H1 (cell line): ENCODE data around the gene APOBEC3C. TPM values are rescaled to one million over a fixed set of nuclear protein-coding genes. Genes with fewer than 3 reads are reported as not detected.

Experiments
- CTCF ChIA-PET: fragments of 300-600 bp; sonication (Branson Sonifier 250); formaldehyde crosslinking; loops from one replicate; lab custom pipeline; 2021; ENCODE audit not compliant: partially characterized antibody; lab: Charles Lee
- POLR2A ChIA-PET: fragments of 300-600 bp; sonication (Branson Sonifier 250); formaldehyde crosslinking; loops from one replicate; lab custom pipeline; 2021; ENCODE audit warnings: inconsistent platforms; ENCODE audit not compliant: partially characterized antibody; lab: Charles Lee
- DNase-seq, 2 experiments: peaks; one replicate each; pipeline versions ENCODE4 v3.0.0 to v3.0.0-alpha.2; 2010 to 2022; ENCODE audit warnings: low spot score in 2 of 2, low read depth in 1 of 2, mixed read lengths in 1 of 2
- FAIRE-seq: peaks from 2 replicates; lab custom pipeline; 2011; peaks lifted over from hg19 to GRCh38; lab: Jason Lieb, UNC
- H2AFZ ChIP-seq: 2 replicates; pipeline ENCODE4 v1.8.1; 2012; ENCODE audit warnings: low read length, inconsistent platforms
- H2AK5ac ChIP-seq: 2 replicates; pipeline ENCODE4 v1.6.1; 2013; ENCODE audit warnings: low read depth, low read length
- H2BK120ac ChIP-seq: replicated peaks from 2 replicates; pipeline ENCODE3; 2013; ENCODE audit warnings: low read depth, low read length, inconsistent platforms
- H2BK12ac ChIP-seq: 2 replicates; pipeline ENCODE4 v1.6.1; 2013; ENCODE audit warnings: low read depth, low read length
- H2BK15ac ChIP-seq: 2 replicates; pipeline ENCODE4 v1.6.1; 2013; ENCODE audit warnings: low read length
- H2BK20ac ChIP-seq: 2 replicates; pipeline ENCODE4 v1.6.1; 2013; ENCODE audit warnings: low read length
- H2BK5ac ChIP-seq: 2 replicates; pipeline ENCODE4 v1.6.1; 2013; ENCODE audit warnings: low read depth, low read length
- H3K14ac ChIP-seq: 2 replicates; pipeline ENCODE4 v1.6.1; 2013; ENCODE audit warnings: inconsistent platforms; ENCODE audit not compliant: insufficient read length
- H3K18ac ChIP-seq: 2 replicates; pipeline ENCODE4 v1.6.1; 2013; ENCODE audit warnings: low read length; ENCODE audit errors: extremely low read depth
- H3K23ac ChIP-seq: 2 replicates; pipeline ENCODE4 v1.6.1; 2013; ENCODE audit warnings: inconsistent platforms; ENCODE audit not compliant: insufficient read length
- H3K23me2 ChIP-seq: 2 replicates; pipeline ENCODE4 v1.6.1; 2013; ENCODE audit warnings: low read depth, low read length
- H3K27ac ChIP-seq: 2 replicates; pipeline ENCODE4 v1.6.1; 2011; ENCODE audit warnings: low read depth, low read length, inconsistent platforms
- H3K27me3 ChIP-seq, 4 experiments: replicated peaks in 1 of 4; 1 replicate in 1 of 4; 2 replicates in 3 of 4; pipeline versions ENCODE4 v1.6.1 to v1.8.1; 2011 to 2013; ENCODE audit warnings: low read length in 3 of 4, mild to moderate bottlenecking in 3 of 4, inconsistent platforms in 2 of 4, mixed read lengths in 2 of 4, moderate library complexity in 1 of 4; ENCODE audit not compliant: control insufficient read depth in 3 of 4, insufficient read depth in 3 of 4; ENCODE audit errors: extremely low read depth in 1 of 4
- H3K36me3 ChIP-seq, 4 experiments: 2 replicates each; pipeline versions ENCODE4 v1.6.1 to v1.8.1; 2011 to 2013; ENCODE audit warnings: mild to moderate bottlenecking in 4 of 4, low read length in 3 of 4, moderate library complexity in 2 of 4, control low read depth in 1 of 4, inconsistent platforms in 1 of 4; ENCODE audit not compliant: insufficient read depth in 4 of 4, control insufficient read depth in 2 of 4
- H3K4ac ChIP-seq: replicated peaks from 2 replicates; pipeline ENCODE3; 2013; ENCODE audit warnings: low read length, low read depth, mixed read lengths, inconsistent platforms; ENCODE audit not compliant: insufficient read length
- H3K4me1 ChIP-seq, 4 experiments: replicated peaks in 1 of 4; 1 replicate in 1 of 4; 2 replicates in 3 of 4; pipeline versions ENCODE4 v1.6.1 to v1.8.1; 2011 to 2013; ENCODE audit warnings: low read length in 3 of 4, inconsistent platforms in 2 of 4, mixed read lengths in 1 of 4; ENCODE audit not compliant: insufficient read depth in 4 of 4, control insufficient read depth in 3 of 4
- H3K4me2 ChIP-seq, 2 experiments: 2 replicates each; pipeline versions ENCODE4 v1.6.1 to v1.8.1; 2011 to 2013; ENCODE audit warnings: low read depth in 2 of 2, low read length in 2 of 2, control low read depth in 1 of 2, inconsistent platforms in 1 of 2, mild to moderate bottlenecking in 1 of 2; ENCODE audit not compliant: insufficient read depth in 1 of 2
- H3K4me3 ChIP-seq, 4 experiments: fragments of 200-600, 300-600 bp in 1 of 4; sonication (generic), shearing (Covaris generic), sonication (Bioruptor Twin) in 1 of 4; 2 replicates each; pipeline versions ENCODE4 v1.5.1 to v1.8.1; 2011 to 2016; ENCODE audit warnings: low read length in 4 of 4, low read depth in 3 of 4, control low read depth in 2 of 4, inconsistent platforms in 2 of 4, mild to moderate bottlenecking in 2 of 4, mixed read lengths in 1 of 4, moderate library complexity in 1 of 4; ENCODE audit not compliant: insufficient read depth in 2 of 4; ENCODE audit errors: extremely low read depth in 1 of 4
- H3K56ac ChIP-seq: replicated peaks from 2 replicates; pipeline ENCODE3; 2013; ENCODE audit warnings: low read depth, mild to moderate bottlenecking, mixed read lengths, low read length, inconsistent platforms; ENCODE audit not compliant: insufficient read length
- H3K79me1 ChIP-seq: 2 replicates; pipeline ENCODE4 v1.6.1; 2013; ENCODE audit warnings: low read depth, low read length, control low read depth
- H3K79me2 ChIP-seq, 2 experiments: 2 replicates each; pipeline versions ENCODE4 v1.6.1 to v1.8.1; 2012 to 2013; ENCODE audit warnings: low read length in 2 of 2, mild to moderate bottlenecking in 2 of 2, inconsistent platforms in 1 of 2; ENCODE audit not compliant: insufficient read depth in 2 of 2, control insufficient read depth in 1 of 2
- H3K9ac ChIP-seq, 4 experiments: replicated peaks in 1 of 4; 1 replicate in 1 of 4; 2 replicates in 3 of 4; pipeline versions ENCODE4 v1.6.1 to v1.8.1; 2011 to 2013; ENCODE audit warnings: low read depth in 3 of 4, low read length in 3 of 4, control low read depth in 2 of 4, mild to moderate bottlenecking in 2 of 4, moderate library complexity in 2 of 4, inconsistent platforms in 1 of 4; ENCODE audit errors: extremely low read depth in 1 of 4
- H3K9me3 ChIP-seq, 2 experiments: 2 replicates each; pipeline versions ENCODE4 v1.6.1 to v1.8.1; 2012 to 2013; ENCODE audit warnings: mild to moderate bottlenecking in 2 of 2, moderate library complexity in 2 of 2, control low read depth in 1 of 2, inconsistent platforms in 1 of 2, low read depth in 1 of 2, low read length in 1 of 2, mixed read lengths in 1 of 2; ENCODE audit not compliant: insufficient read depth in 2 of 2
- H4K20me1 ChIP-seq, 2 experiments: replicated peaks in 1 of 2; 2 replicates each; pipeline versions ENCODE3 to v1.8.1; 2011 to 2013; ENCODE audit warnings: inconsistent platforms in 2 of 2, low read length in 2 of 2, mild to moderate bottlenecking in 1 of 2; ENCODE audit not compliant: insufficient read depth in 2 of 2, control insufficient read depth in 1 of 2
- H4K5ac ChIP-seq: 2 replicates; pipeline ENCODE4 v1.6.1; 2013; ENCODE audit warnings: low read length, low read depth, mixed read lengths, inconsistent platforms; ENCODE audit not compliant: insufficient read length
- H4K8ac ChIP-seq: 2 replicates; pipeline ENCODE4 v1.8.0; 2013; ENCODE audit warnings: mild to moderate bottlenecking, moderate library complexity, low read length, inconsistent platforms; ENCODE audit not compliant: insufficient read depth; ENCODE audit errors: extremely low read depth
- H4K91ac ChIP-seq: replicated peaks from 2 replicates; pipeline ENCODE3; 2013; ENCODE audit warnings: low read length, mixed read lengths, inconsistent platforms; ENCODE audit not compliant: insufficient read length
- CBX8 ChIP-seq: fragments of 300-800, 300-1000 bp; sonication (generic); IDR thresholded peaks from 2 replicates; pipeline ENCODE4 v1.7.1; 2016; ENCODE audit warnings: low read depth, low read length, borderline replicate concordance
- HDAC6 ChIP-seq: IDR thresholded peaks from one replicate; pipeline ENCODE4 v1.7.1; 2012; ENCODE audit warnings: low read depth, mild to moderate bottlenecking, inconsistent platforms, low read length, moderate library complexity
- RFX5 ChIP-seq: IDR thresholded peaks from 2 replicates; pipeline ENCODE4 v1.6.1; 2011; ENCODE audit warnings: low read depth, low read length, improper control_type of control experiment, borderline replicate concordance
- RXRA ChIP-seq: IDR thresholded peaks from 2 replicates; pipeline ENCODE4 v1.6.1; 2011; ENCODE audit warnings: low read depth, mild to moderate bottlenecking, low read length, moderate library complexity; ENCODE audit not compliant: insufficient read depth
- TAF1 ChIP-seq: IDR thresholded peaks from 2 replicates; pipeline ENCODE4 v1.6.1; 2011; ENCODE audit warnings: mild to moderate bottlenecking, low read depth, low read length
- WGBS, 2 experiments: shearing (Covaris generic) in 1 of 2; methylation state at CpG; one replicate each; pipeline versions ENCODE4 v1.1.6 to v1.1.7; 2013 to 2015; ENCODE audit warnings: low lambda C conversion rate in 2 of 2, mixed read lengths in 2 of 2, inconsistent platforms in 1 of 2, low coverage in 1 of 2, missing lambda C conversion rate in 1 of 2; ENCODE audit not compliant: insufficient replicate concordance in 2 of 2, insufficient coverage in 1 of 2, insufficient read length in 1 of 2; ENCODE audit errors: extremely low coverage in 1 of 2, missing lambda C conversion rate in 1 of 2; 5-methylcytosine and 5-hydroxymethylcytosine counted together
- polyA plus RNA-seq, 7 experiments: library from polyadenylated mRNA; depleted of rRNA in 3 of 7; stranded (reverse) in 5 of 7; unstranded in 2 of 7; fragments of >200 nt in 5 of 7; fragments of 200-250 nt in 2 of 7; gene quantifications; 1 replicate in 5 of 7; 2 replicates in 1 of 7; 4 replicates in 1 of 7; pipeline versions ENCODE4 v1.2.1 to v1.2.3, GENCODE V29; 2011 to 2013; ENCODE audit warnings: missing spikeins in 2 of 7, mixed read lengths in 2 of 7
- total RNA-seq: library from RNA; stranded (reverse); fragmentation: NEBNext Ultra II Directional; extraction: Animal tissue kit (Norgen Biotek cat#: 25700); gene quantifications from 2 replicates; pipeline ENCODE4 v1.2.1, GENCODE V29; 2021

The APOBEC3C gene
- total and polyA plus RNA-seq, 2 of the 8 experiments (the other 6 are each of a cell fraction or from before 2014, with no cell fraction given), result 20.3 to 23.3 TPM

DNA sequence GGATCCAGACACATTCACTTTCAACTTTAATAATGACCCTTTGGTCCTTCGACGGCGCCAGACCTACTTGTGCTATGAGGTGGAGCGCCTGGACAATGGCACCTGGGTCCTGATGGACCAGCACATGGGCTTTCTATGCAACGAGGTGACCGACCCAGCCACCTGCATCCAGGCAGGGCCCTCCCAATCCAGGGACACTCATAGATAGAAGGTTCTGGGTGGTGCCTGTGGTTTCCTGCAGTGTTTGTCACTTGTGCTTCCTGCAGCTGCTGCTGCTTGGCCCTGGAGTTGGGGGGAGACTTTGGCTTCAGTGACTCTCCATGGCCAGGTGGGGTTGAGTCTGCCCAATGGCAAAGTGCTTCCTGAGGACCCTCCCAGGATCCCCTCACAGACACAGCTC, 24.6 kb upstream of the APOBEC3C start:
- FAIRE-seq (no peak), DNase-seq (no peak)
- 95% methylated on average over 6 of the region's 6 CpGs; no CpG with 5 or more reads in 1 of the 2 experiments for WGBS, 2 experiments
- no peak overlapping the region; the same call in 1 of the 2 replicates for H3K18ac ChIP-seq
- POLR2A ChIA-PET, result no interaction called here
- H3K56ac ChIP-seq, result no peak overlapping the region
- H3K23me2 ChIP-seq, result no peaks in the 10 kb centered on the region
- H2BK12ac ChIP-seq, result no peak overlapping the region
- no peaks in the 10 kb centered on the region for H3K79me2 ChIP-seq
- H3K4me2 ChIP-seq, result no peak overlapping the region
- CTCF ChIA-PET, result interaction anchor here (0.8 kb wide), 1 partner anchor 160 kb away, joined by 3 read pairs; no protein-coding TSS in a partner anchor
- no peak overlapping the region for H2BK15ac ChIP-seq
- no peak overlapping the region for H3K23ac ChIP-seq
- no peak overlapping the region for H3K4me3 ChIP-seq
- no peak overlapping the region for H3K27ac ChIP-seq
- TF ChIP-seq CBX8 (no peak), TAF1 (no peak), RXRA (no peak), HDAC6 (no peak), RFX5 (no peak)
- no peaks in the 10 kb centered on the region for H3K79me1 ChIP-seq
- no peak overlapping the region for H3K14ac ChIP-seq
- H3K27me3 ChIP-seq, result no peaks in the 10 kb centered on the region
- H2BK120ac ChIP-seq, result no peak overlapping the region
- H4K91ac ChIP-seq, result no peak overlapping the region
- H3K36me3 ChIP-seq, result no peaks in the 10 kb centered on the region; a peak in 1 of 8 replicates
- H3K9ac ChIP-seq, result no peak overlapping the region
- no peak overlapping the region for H4K5ac ChIP-seq
- no peaks in the 10 kb centered on the region for H4K20me1 ChIP-seq
- H3K4ac ChIP-seq, result no peak overlapping the region
- no peak overlapping the region for H4K8ac ChIP-seq
- H3K9me3 ChIP-seq, result 0 out of 4 replicates have a peak, but pooled peaks cover 0 to 4% of the 10 kb centered on the region in 2 experiments
- no peak overlapping the region for H2BK5ac ChIP-seq
- H2AFZ ChIP-seq, result no peak overlapping the region
- no peak overlapping the region for H2BK20ac ChIP-seq
- no peak overlapping the region for H2AK5ac ChIP-seq
- H3K4me1 ChIP-seq, result peaks cover 0 to 6% (median 2%) of the 10 kb centered on the region in 4 experiments; a peak in 4 of 7 replicates
